NCI-H2196 (cell line): Measurements from ENCODE around the gene NR1D2.

ENCODE experiments used
- DNase-seq: peaks from one replicate; lab custom pipeline; 2025; ENCODE audit not compliant: unreplicated experiment; lab: John Stamatoyannopoulos, UW

The NR1D2 gene

GRCh38 chr3:23928524-23928923, 16.6 kb upstream of the NR1D2 start:
- no peak for DNase-seq

GRCh38 chr3:23931597-23931996, 13.5 kb upstream of the NR1D2 start:
- no peak for DNase-seq

DNA sequence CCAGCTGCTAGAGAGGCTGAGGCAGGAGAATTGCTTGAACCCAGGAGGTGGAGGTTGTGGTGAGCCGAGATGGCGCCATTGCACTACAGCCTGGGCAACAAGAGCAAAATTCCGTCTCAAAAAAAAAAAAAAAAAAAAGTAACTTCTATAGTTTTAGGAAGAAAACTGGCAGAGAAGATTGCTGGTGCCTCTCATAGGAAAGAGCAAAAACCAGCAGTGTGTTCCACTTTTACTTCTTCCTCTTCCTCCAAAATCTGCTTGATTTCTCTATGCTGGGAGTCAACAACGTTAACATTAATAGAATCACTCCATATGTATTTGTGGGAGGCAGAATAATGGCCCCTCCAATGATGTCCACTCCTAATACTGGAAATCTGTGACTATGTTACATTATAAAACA, 12.5 kb upstream of the NR1D2 start:
- DNase-seq = no peak

- no peak for DNase-seq
Measured at GRCh38 chr3:23934253-23934652, 10.8 kb upstream of the NR1D2 start.

GRCh38 chr3:23937296-23937695, 7.8 kb upstream of the NR1D2 start:
- no peak for DNase-seq

DNA sequence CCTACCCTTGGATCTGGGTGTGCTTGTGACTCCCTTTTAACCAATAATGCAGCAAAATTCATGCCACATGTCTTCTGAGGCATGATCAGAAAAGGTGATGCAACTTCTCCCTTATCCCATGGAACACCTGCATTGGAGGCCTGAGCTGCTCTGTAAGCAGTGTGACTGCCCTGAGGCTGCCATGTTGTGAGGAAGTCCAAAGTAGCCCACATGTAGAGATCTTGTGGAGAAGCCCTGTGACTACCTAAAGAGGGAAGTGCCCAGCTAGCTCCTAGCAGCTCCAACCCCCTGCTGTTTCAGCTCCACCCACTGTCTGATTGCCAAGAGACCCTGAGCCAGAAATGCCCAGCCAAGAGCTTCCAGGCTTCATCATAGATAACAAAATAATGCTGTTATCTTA, 6.4 kb upstream of the NR1D2 start:
- no peak for DNase-seq

DNA sequence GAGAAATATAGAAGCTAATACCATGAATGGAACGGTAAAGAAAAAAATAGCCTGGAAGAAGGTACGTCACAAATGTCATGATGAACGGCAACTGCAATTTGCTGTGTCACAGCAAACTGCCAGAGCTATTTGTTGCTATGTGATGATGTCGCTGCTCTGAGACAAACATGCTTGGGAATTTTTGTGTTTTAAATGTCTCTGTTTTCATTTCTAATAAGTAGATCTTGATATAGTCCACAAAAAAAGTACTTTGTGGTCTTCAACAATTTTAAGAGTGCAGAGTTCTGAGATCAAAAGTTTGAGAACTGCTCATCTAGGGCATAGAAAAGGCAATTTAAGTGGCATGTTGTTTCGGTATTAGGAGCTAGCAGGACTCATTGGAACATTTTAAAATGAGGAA, 4.3 kb upstream of the NR1D2 start:
- no peak for DNase-seq

GRCh38 chr3:23941440-23941839, 3.6 kb upstream of the NR1D2 start:
- DNase-seq = no peak

DNA sequence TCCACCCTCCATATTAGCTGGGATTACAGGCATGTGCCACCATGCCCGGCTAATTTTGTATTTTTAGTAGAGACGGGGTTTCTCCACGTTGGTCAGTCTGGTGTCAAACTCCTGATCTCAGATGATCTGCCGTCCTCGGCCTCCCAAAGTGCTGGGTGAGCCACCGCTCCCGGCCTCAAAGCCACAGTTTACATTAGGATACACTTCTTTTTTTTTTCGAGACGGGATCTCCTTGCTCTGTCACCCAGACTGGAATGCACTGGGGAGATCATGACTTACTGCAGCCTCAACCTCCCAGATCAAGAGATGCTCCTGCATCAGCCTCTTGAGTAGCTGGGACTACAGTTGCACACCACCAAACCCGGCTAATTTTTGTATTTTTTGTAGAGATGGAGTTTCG, 2.5 kb upstream of the NR1D2 start:
- DNase-seq = no peak

DNA sequence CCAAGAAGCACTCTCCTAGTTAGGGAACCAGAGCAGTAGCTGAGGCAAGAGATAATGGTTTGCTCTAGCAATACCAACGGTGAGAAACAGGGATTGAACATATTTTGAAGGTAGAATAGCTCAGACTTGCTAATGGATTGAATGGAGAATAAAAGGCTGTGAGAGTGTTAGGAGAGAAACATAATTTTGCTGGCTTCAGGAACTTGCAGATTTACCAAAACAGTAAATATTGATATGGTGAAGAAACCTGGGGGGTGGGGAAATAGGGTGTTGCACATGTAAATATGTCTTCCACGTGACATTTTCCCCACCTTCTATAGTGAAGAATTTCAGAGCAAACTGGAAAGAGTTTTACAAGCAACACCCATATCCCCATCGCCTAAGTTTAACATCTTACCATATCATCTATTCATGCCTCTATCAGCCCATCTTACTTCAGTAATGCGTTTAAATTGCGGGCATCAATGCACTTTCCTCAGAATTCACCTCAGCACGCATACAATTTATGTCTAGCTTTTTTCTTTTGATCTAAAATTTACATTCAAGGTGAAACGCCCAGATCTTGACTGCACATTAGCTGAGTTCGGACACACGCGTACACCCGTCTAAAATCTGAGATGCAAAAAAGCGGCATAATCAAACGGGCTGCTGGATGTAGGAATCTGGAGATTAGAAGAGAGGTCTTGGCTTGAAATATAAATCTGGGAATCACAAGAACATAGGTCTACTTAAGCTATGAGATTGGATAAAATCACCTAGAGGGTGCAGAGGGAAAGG, 891 bp upstream of the NR1D2 start:
- DNase-seq = no peak

GRCh38 chr3:23945663-23945912, 502 bp downstream of the NR1D2 start:
- no peak for DNase-seq

DNA sequence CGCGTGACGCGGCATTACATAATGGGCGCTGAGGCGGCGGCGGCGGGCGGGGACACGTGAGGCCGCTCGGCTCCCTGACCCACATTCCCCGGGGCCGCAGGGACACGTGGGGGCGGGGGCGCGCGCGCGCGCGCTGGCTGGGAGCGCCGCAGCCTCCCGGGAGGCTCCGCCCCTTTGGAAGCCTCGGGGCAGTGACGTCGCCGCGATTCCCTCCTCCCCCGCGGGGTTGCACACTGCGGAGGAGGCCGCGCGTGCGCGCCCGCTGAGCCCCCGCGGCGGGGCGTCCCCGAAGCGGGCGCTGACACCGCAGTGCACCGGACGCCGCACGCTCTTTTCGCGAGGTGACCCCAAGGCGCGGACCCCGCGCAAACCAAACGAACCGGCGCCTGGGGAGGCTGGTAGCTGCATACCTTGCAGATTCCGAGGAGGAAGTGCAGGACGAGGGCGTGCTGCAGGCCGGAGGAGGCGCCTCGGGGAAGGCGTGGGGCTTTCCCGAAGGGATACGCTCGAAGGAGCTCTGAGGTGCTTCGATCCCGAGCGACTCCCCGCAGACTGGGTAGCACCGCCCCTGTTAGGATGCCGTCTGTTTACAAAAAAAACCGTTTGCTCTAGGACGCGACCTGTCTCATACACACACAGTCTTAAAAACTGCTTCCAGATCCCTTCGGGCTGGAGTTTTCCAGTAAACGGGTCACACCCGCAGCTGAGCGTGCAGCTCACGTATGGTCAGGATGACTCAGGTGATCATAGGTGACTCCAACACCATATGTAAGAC, 1.0 kb downstream of the NR1D2 start:
- DNase-seq = peak; percentile 90

GRCh38 chr3:23948761-23949160, 3.7 kb downstream of the NR1D2 start:
- DNase-seq = no peak

- DNase-seq = peak; percentile 11
Measured at GRCh38 chr3:23949784-23950183, 4.7 kb downstream of the NR1D2 start.

GRCh38 chr3:23950293-23950692, 5.2 kb downstream of the NR1D2 start:
- no peak for DNase-seq

- no peak for DNase-seq
Measured at GRCh38 chr3:23952646-23953045, 7.6 kb downstream of the NR1D2 start.

- DNase-seq = no peak
Measured at GRCh38 chr3:23953523-23953922, 8.4 kb downstream of the NR1D2 start.

- DNase-seq = no peak
Measured at GRCh38 chr3:23954144-23954543, 9.1 kb downstream of the NR1D2 start.

DNA sequence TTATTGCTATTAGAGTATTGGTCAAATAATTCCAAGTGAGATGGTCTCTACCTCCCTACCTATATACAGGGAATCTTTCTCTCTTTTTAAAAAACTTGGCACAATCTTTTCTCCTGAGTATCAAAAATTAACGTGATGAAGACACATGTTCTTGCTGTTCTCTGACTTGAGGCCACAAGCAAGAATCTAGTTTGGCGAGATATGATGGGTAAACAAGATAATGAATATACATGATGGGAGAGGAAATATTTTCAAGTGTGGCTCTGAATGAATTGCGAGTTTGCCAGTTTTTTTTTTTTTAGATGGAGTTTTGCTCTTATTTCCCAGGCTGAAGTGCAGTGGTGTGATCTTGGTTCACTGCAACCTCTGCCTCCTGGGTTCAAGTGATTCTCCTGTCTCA, 11.6 kb downstream of the NR1D2 start:
- no peak for DNase-seq

DNA sequence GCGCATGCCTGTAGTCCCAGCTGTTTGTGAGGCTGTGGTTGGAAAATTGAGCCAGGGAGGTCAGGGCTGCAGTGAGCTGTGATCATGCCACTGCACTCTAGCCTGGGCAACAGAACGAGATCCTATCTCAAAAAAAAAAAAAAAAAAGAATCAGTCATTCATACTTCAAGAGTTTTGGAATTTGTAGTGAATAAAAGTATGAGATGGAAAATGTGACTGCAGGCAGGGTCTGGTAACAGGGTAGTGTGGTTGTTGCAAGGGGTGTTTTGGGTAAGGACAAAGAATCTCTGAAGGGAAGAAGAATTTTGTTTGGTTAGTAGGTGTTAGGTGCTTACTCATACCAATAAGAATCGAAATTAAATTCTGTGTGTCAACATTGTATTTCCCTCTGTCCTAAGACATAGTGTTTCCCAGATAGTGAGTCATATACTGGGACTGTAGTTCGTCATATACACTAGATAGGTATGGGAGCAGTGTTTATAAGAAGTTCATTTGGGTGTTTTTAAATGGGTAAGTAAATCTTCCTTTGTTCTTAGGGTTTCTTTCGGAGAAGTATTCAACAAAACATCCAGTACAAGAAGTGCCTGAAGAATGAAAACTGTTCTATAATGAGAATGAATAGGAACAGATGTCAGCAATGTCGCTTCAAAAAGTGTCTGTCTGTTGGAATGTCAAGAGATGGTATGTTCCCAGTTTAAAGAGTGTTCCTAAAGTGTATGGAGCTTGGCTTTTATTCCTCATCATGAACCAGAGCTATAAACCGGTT, 14.2 kb downstream of the NR1D2 start:
- no peak for DNase-seq

GRCh38 chr3:23960649-23961048, 15.6 kb downstream of the NR1D2 start:
- DNase-seq = no peak

DNA sequence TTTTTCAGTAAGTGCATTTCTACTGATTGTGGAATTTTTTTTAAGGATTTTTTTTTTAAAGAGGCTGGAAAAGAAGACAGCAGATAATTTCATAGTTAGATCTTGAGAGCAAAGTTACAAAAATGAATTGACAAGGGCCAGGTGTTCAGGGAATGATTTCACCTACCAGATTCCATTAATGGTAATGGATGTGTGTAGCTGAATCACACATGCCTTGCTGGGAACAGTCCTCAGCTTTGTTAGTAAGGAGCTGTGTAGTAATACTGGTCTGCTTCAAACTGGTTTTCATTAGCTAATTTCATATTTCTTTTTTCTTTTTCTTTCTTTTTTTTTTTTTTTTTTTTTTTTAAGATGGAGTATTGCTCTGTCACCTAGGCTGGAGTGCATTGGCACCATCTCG, 16.0 kb downstream of the NR1D2 start:
- DNase-seq = no peak
